H1 (cell line): ENCODE results near the gene GNG11. TPM values are rescaled to one million over a fixed set of nuclear protein-coding genes. Genes with fewer than 3 reads are reported as not detected.

Source experiments
- ASH2L ChIP-seq: fragments of 200-600, 300-600 bp; sonication (generic); IDR thresholded peaks from one replicate; pipeline ENCODE4 v1.7.1; 2017; ENCODE audit warnings: low read length
- ATF2 ChIP-seq: IDR thresholded peaks from 2 replicates; pipeline ENCODE4 v1.6.1; 2012; ENCODE audit warnings: low read length, inconsistent platforms
- CBX5 ChIP-seq: fragments of 300-800, 300-1000 bp; sonication (generic); IDR thresholded peaks from 2 replicates; pipeline ENCODE4 v1.7.1; 2016; ENCODE audit warnings: antibody characterized with exemption, low read length, low read depth
- CTBP2 ChIP-seq: IDR thresholded peaks from 2 replicates; pipeline ENCODE4 v1.7.0; 2011; ENCODE audit warnings: borderline replicate concordance, mild to moderate bottlenecking, moderate library complexity, mixed read lengths, low read length; ENCODE audit not compliant: insufficient read depth, insufficient read length
- CTCF ChIP-seq, 3 experiments: IDR thresholded peaks; 1 replicate in 2 of 3; 2 replicates in 1 of 3; pipeline versions ENCODE4 v1.5.1 to v1.6.1; 2011; ENCODE audit warnings: low read length in 3 of 3, mild to moderate bottlenecking in 3 of 3, inconsistent platforms in 2 of 3, low read depth in 1 of 3, moderate library complexity in 1 of 3; ENCODE audit not compliant: insufficient read depth in 1 of 3; ENCODE audit errors: control extremely low read depth in 1 of 3
- EZH2 ChIP-seq: fragments of 200-600 bp; sonication (generic); IDR thresholded peaks from 2 replicates; pipeline ENCODE4 v1.7.1; 2012; ENCODE audit warnings: low read depth, mild to moderate bottlenecking, moderate library complexity, low read length, inconsistent platforms; ENCODE audit not compliant: severe bottlenecking
- KDM1A ChIP-seq: fragments of 200-600, 300-600 bp; sonication (generic); IDR thresholded peaks from 2 replicates; pipeline ENCODE4 v1.7.1; 2016; ENCODE audit warnings: mild to moderate bottlenecking, low read length, borderline replicate concordance
- KDM5A ChIP-seq: fragments of 200-600 bp; IDR thresholded peaks from 2 replicates; pipeline ENCODE4 v1.7.1; 2012; ENCODE audit warnings: mild to moderate bottlenecking, low read length, inconsistent platforms, mixed read lengths
- NRF1 ChIP-seq: IDR thresholded peaks from 2 replicates; pipeline ENCODE4 v1.6.1; 2011; ENCODE audit warnings: mild to moderate bottlenecking, low read depth, low read length, improper control_type of control experiment
- PHF8 ChIP-seq: fragments of 200-600 bp; sonication (generic); conservative IDR thresholded peaks from 2 replicates; pipeline ENCODE4 v1.7.1; 2012; ENCODE audit warnings: low read depth, mild to moderate bottlenecking, inconsistent platforms, low read length, moderate library complexity
- SAP30 ChIP-seq: fragments of 300-600 bp; sonication (generic); IDR thresholded peaks from 2 replicates; pipeline ENCODE4 v1.7.1; 2012; ENCODE audit warnings: low read length, moderate library complexity, mild to moderate bottlenecking, inconsistent platforms; ENCODE audit not compliant: insufficient read depth, insufficient replicate concordance
- SIN3A ChIP-seq, 2 experiments: IDR thresholded peaks in 1 of 2; conservative IDR thresholded peaks in 1 of 2; 2 replicates each; pipeline ENCODE4 v1.6.1; 2011 to 2012; ENCODE audit warnings: low read length in 2 of 2, improper control_type of control experiment in 1 of 2, low read depth in 1 of 2, mild to moderate bottlenecking in 1 of 2
- SIX5 ChIP-seq: IDR thresholded peaks from 2 replicates; pipeline ENCODE4 v1.6.1; 2011; ENCODE audit warnings: mild to moderate bottlenecking, low read depth, low read length
- TBP ChIP-seq: IDR thresholded peaks from 2 replicates; pipeline ENCODE4 v1.6.1; 2011; ENCODE audit warnings: low read depth, low read length, improper control_type of control experiment
- USF2 ChIP-seq: IDR thresholded peaks from 2 replicates; pipeline ENCODE4 v1.6.1; 2011; ENCODE audit warnings: low read length, improper control_type of control experiment
- ZNF274 ChIP-seq: IDR thresholded peaks from 2 replicates; pipeline ENCODE4 v1.7.0; 2012; ENCODE audit warnings: low read length, borderline replicate concordance; ENCODE audit errors: extremely low read depth
- polyA plus RNA-seq, 7 experiments: library from polyadenylated mRNA; depleted of rRNA in 3 of 7; stranded (reverse) in 5 of 7; unstranded in 2 of 7; fragments of >200 nt in 5 of 7; fragments of 200-250 nt in 2 of 7; gene quantifications; 1 replicate in 5 of 7; 2 replicates in 1 of 7; 4 replicates in 1 of 7; pipeline versions ENCODE4 v1.2.1 to v1.2.3, GENCODE V29; 2011 to 2013; ENCODE audit warnings: missing spikeins in 2 of 7, mixed read lengths in 2 of 7
- total RNA-seq: library from RNA; stranded (reverse); fragmentation: NEBNext Ultra II Directional; extraction: Animal tissue kit (Norgen Biotek cat#: 25700); gene quantifications from 2 replicates; pipeline ENCODE4 v1.2.1, GENCODE V29; 2021

The GNG11 gene
- total and polyA plus RNA-seq, 2 of the 8 experiments (the other 6 are each of a cell fraction or from before 2014, with no cell fraction given): 0.38 to 1.3 TPM

GRCh38 chr7:93921607-93922566 lies at the start of gene GNG11 (continued):
- TF ChIP-seq PHF8 (peak; percentile 40; the same call in 1 of the 2 replicates), ASH2L (peak; percentile 75), TBP (peak; percentile 15; the same call in 1 of the 2 replicates), ZNF274 (no peak), KDM5A (no peak), USF2 (no peak), CBX5 (no peak), SIN3A (conservative IDR thresholded peaks at IDR 0.05 in 1 of 2, IDR thresholded peaks at IDR 0.05 in 1 of 2; ENCODE audit: low read depth in 1 of 2, low read length in 2 of 2) (no peak), SIX5 (no peak), EZH2 (no peak), SAP30 (no peak), CTCF (IDR thresholded peaks at IDR 0.05; ENCODE audit: control extremely low read depth in 1 of 3, insufficient read depth in 1 of 3, low read depth in 1 of 3, low read length in 3 of 3) (no peak), KDM1A (no peak), CTBP2 (no peak), NRF1 (no peak), ATF2 (no peak)
